HepG2 (cell line): ENCODE data around the gene LGALS8. TPM values are rescaled to one million over a fixed set of nuclear protein-coding genes. Genes with fewer than 3 reads are reported as not detected.

ENCODE experiments used
- ATAC-seq: fragments of 200-7000 bp; cut with Tn5 transposase; 3 replicates; pipeline ENCODE4 v1.9.1; 2020; ENCODE audit warnings: mild to moderate bottlenecking, moderate library complexity
- BruUV-seq: library from RNA; stranded (reverse); fragments of 400-500 nt; replicated peaks from 2 replicates; lab custom pipeline; 2021; lab: Mats Ljungman, UMichigan
- CTCF ChIA-PET: fragments of 300-600 bp; formaldehyde crosslinking; extraction: SDS; loops from one replicate; lab custom pipeline; 2021; ENCODE audit warnings: low total read pairs, inconsistent platforms, low intra/inter-chr PET ratio; lab: Yijun Ruan, JAX
- POLR2A ChIA-PET: fragments of 350-600 bp; sonication (Branson Sonifier 250); formaldehyde crosslinking; loops from one replicate; lab custom pipeline; 2020; ENCODE audit warnings: antibody characterized with exemption, inconsistent platforms; lab: Yijun Ruan, JAX
- DNase-seq: peaks from one replicate; pipeline ENCODE4 v3.0.0-alpha.2; 2015; ENCODE audit warnings: low spot score
- FAIRE-seq: peaks from 3 replicates; lab custom pipeline; 2011; peaks lifted over from hg19 to GRCh38; lab: Jason Lieb, UNC
- H2AFZ ChIP-seq: one replicate; pipeline ENCODE4 v1.6.1; 2011; ENCODE audit warnings: low read length, inconsistent platforms
- H3K27ac ChIP-seq: fragments of 300-600 bp; 3 replicates; pipeline ENCODE4 v1.8.0; 2011; ENCODE audit warnings: mixed run types, mild to moderate bottlenecking, mixed read lengths, low read length, inconsistent platforms; ENCODE audit not compliant: insufficient read depth; ENCODE audit errors: extremely low read length
- H3K27me3 ChIP-seq, 2 experiments: fragments of 200-600 bp in 1 of 2; 2 replicates in 1 of 2; 3 replicates in 1 of 2; pipeline versions ENCODE4 v1.6.0 to v1.8.0; 2011; ENCODE audit warnings: low read length in 2 of 2, mild to moderate bottlenecking in 2 of 2, moderate library complexity in 2 of 2, inconsistent platforms in 1 of 2; ENCODE audit not compliant: insufficient read depth in 2 of 2, control insufficient read depth in 1 of 2
- H3K36me3 ChIP-seq, 2 experiments: fragments of 200-600 bp in 1 of 2; replicated peaks in 1 of 2; 2 replicates in 1 of 2; 3 replicates in 1 of 2; pipeline versions ENCODE4 v1.5.1 to v1.8.0; 2011; ENCODE audit warnings: low read length in 2 of 2, inconsistent platforms in 1 of 2; ENCODE audit not compliant: insufficient read depth in 2 of 2, control insufficient read depth in 1 of 2
- H3K4me1 ChIP-seq: 2 replicates; pipeline ENCODE4 v1.5.1; 2012; ENCODE audit warnings: low read length, inconsistent platforms; ENCODE audit not compliant: insufficient read depth
- H3K4me2 ChIP-seq: 2 replicates; pipeline ENCODE4 v1.6.0; 2011; ENCODE audit warnings: low read depth, low read length, inconsistent platforms
- H3K4me3 ChIP-seq, 3 experiments: fragments of 200-600 bp in 1 of 3; sonication (generic), shearing (Covaris generic) in 1 of 3; replicated peaks in 1 of 3; 2 replicates each; pipeline ENCODE4 v1.5.1; 2011 to 2016; ENCODE audit warnings: low read length in 3 of 3, inconsistent platforms in 2 of 3, low read depth in 2 of 3, mild to moderate bottlenecking in 2 of 3, control low read depth in 1 of 3, mixed read lengths in 1 of 3; ENCODE audit not compliant: insufficient read depth in 1 of 3
- H3K79me2 ChIP-seq: one replicate; pipeline ENCODE4 v1.6.1; 2011; ENCODE audit warnings: low read length, inconsistent platforms; ENCODE audit not compliant: insufficient read depth
- H3K9ac ChIP-seq: 2 replicates; pipeline ENCODE4 v1.6.0; 2011; ENCODE audit warnings: mild to moderate bottlenecking, low read depth, low read length, inconsistent platforms; ENCODE audit not compliant: insufficient read depth
- H3K9me3 ChIP-seq: 2 replicates; pipeline ENCODE4 v1.5.1; 2012; ENCODE audit warnings: mild to moderate bottlenecking, low read length
- H4K20me1 ChIP-seq: 2 replicates; pipeline ENCODE4 v1.6.0; 2011; ENCODE audit warnings: inconsistent platforms, mild to moderate bottlenecking, low read length, moderate library complexity; ENCODE audit not compliant: insufficient read depth
- EEA1 ChIP-seq: sonication (generic); formaldehyde crosslinking; IDR thresholded peaks from 2 replicates; pipeline ENCODE4 v1.5.1; 2020; ENCODE audit warnings: mild to moderate bottlenecking, missing genetic modification reagents, borderline replicate concordance
- KDM5B ChIP-seq: sonication (generic); formaldehyde crosslinking; IDR thresholded peaks from 2 replicates; pipeline ENCODE4 v1.4.0; 2020; ENCODE audit warnings: missing genetic modification reagents, mild to moderate bottlenecking, borderline replicate concordance
- MEIS1 ChIP-seq: sonication (generic); formaldehyde crosslinking; IDR thresholded peaks from 2 replicates; pipeline ENCODE4 v1.9.0; 2021; ENCODE audit warnings: mild to moderate bottlenecking, missing genetic modification reagents, moderate library complexity, borderline replicate concordance
- RBM39 ChIP-seq: fragments of 200-400 bp; formaldehyde crosslinking; IDR thresholded peaks from one replicate; pipeline ENCODE4 v1.6.1; 2018; ENCODE audit warnings: antibody characterized with exemption, mild to moderate bottlenecking, low read depth, low read length; ENCODE audit not compliant: poor library complexity, severe bottlenecking
- SATB2 ChIP-seq: sonication (generic); formaldehyde crosslinking; IDR thresholded peaks from 2 replicates; pipeline ENCODE4 v1.5.0; 2020; ENCODE audit warnings: missing genetic modification reagents
- XBP1 ChIP-seq: sonication (generic); formaldehyde crosslinking; IDR thresholded peaks from 2 replicates; pipeline ENCODE4 v1.5.0; 2020; ENCODE audit warnings: missing genetic modification reagents
- ZNF235 ChIP-seq: sonication (generic); formaldehyde crosslinking; IDR thresholded peaks from 2 replicates; pipeline ENCODE4 v1.8.1; 2023; ENCODE audit warnings: mild to moderate bottlenecking, missing genetic modification reagents, borderline replicate concordance
- ZNF333 ChIP-seq: sonication (generic); formaldehyde crosslinking; IDR thresholded peaks from 2 replicates; pipeline ENCODE4 v1.4.0; 2020; ENCODE audit warnings: mild to moderate bottlenecking, missing genetic modification reagents, borderline replicate concordance
- ZNF354B ChIP-seq: sonication (generic); formaldehyde crosslinking; IDR thresholded peaks from 2 replicates; pipeline ENCODE4 v1.8.0; 2022; ENCODE audit warnings: mild to moderate bottlenecking, missing genetic modification reagents
- ZNF367 ChIP-seq: sonication (generic); formaldehyde crosslinking; IDR thresholded peaks from 2 replicates; pipeline ENCODE4 v1.4.0; 2020; ENCODE audit warnings: missing genetic modification reagents, borderline replicate concordance
- ZNF597 ChIP-seq: sonication (generic); formaldehyde crosslinking; IDR thresholded peaks from 2 replicates; pipeline ENCODE4 v1.5.0; 2020; ENCODE audit warnings: missing genetic modification reagents
- ZNF670 ChIP-seq: sonication (generic); formaldehyde crosslinking; IDR thresholded peaks from 2 replicates; pipeline ENCODE4 v1.8.0; 2022; ENCODE audit warnings: mild to moderate bottlenecking, missing genetic modification reagents, borderline replicate concordance
- ZNF740 ChIP-seq: sonication (generic); formaldehyde crosslinking; IDR thresholded peaks from 2 replicates; pipeline ENCODE4 v1.4.0; 2020; ENCODE audit warnings: missing genetic modification reagents
- WGBS: methylation state at CpG from one replicate; pipeline ENCODE4 v1.1.6; 2017; ENCODE audit warnings: low lambda C conversion rate; 5-methylcytosine and 5-hydroxymethylcytosine counted together
- in situ Hi-C: cut with HindIII; loops from 2 replicates; pipeline ENCODE4 v1.10.0; 2017; ENCODE audit warnings: low pct_unique_long_range_greater_than_20kb; ENCODE audit not compliant: extremely low pct_ligation_motif_present
- intact Hi-C: fragments of 100-400 bp; cut with micrococcal nuclease; formaldehyde crosslinking; loops from one replicate; pipeline ENCODE4 v1.10.0; 2022; ENCODE audit not compliant: unreplicated experiment
- polyA plus RNA-seq, 8 experiments: library from polyadenylated mRNA; depleted of rRNA in 3 of 8; stranded (reverse) in 7 of 8; unstranded in 1 of 8; fragments of >200 nt; fragmentation: Illumina TruSeq in 4 of 8; extraction: Trizol in 4 of 8; gene quantifications; 2 replicates each; pipeline versions ENCODE4 v1.2.1 to v1.2.3, GENCODE V29; 2011 to 2016; ENCODE audit warnings: low read depth in 4 of 8, missing spikeins in 1 of 8, mixed read lengths in 1 of 8; ENCODE audit not compliant: insufficient read depth in 1 of 8
- total RNA-seq, 5 experiments: library from RNA; depleted of rRNA; stranded (reverse); fragments of >200 nt; fragmentation: Illumina TruSeq; extraction: Trizol; gene quantifications; 2 replicates each; pipeline ENCODE4 v1.2.3, GENCODE V29; 2016; ENCODE audit warnings: low read depth in 1 of 5
- TF ChIP-seq, protein P1 (sequence below): sonication (generic); formaldehyde crosslinking; IDR thresholded peaks from 2 replicates; pipeline ENCODE4 v1.5.0; 2020; ENCODE audit warnings: mild to moderate bottlenecking, missing genetic modification reagents, borderline replicate concordance

LGALS8 gene
- total and polyA plus RNA-seq, 2 of the 13 experiments (the other 11 are each of a cell fraction or from before 2014, with no cell fraction given) = 29.3 to 185 TPM

GRCh38 chr1:236576004-236576403 is 52.2 kb downstream of the LGALS8 start:
- Histone ChIP-seq H4K20me1 (no peaks in the 10 kb centered on the region; the same call in 1 of the 2 replicates), H3K4me2 (no peak overlapping the region), H3K36me3 (peaks cover 21 to 76% of the 10 kb centered on the region in 2 experiments), H3K27me3 (no peaks in the 10 kb centered on the region), H2AFZ (no peak overlapping the region), H3K79me2 (no peaks in the 10 kb centered on the region), H3K9me3 (no peaks in the 10 kb centered on the region), H3K27ac (no peak overlapping the region), H3K4me3 (no peak overlapping the region), H3K9ac (no peak overlapping the region), H3K4me1 (no peaks in the 10 kb centered on the region)
- POLR2A ChIA-PET = no interaction called here
- DNase-seq = no peak
- TF ChIP-seq ZNF367 (no peak), ZNF597 (no peak), ZNF670 (CRISPR knock-in tag) (no peak), ZNF235 (CRISPR knock-in tag) (no peak), XBP1 (CRISPR knock-in tag) (no peak), MEIS1 (CRISPR knock-in tag) (no peak), KDM5B (CRISPR knock-in tag) (no peak), ZNF354B (CRISPR knock-in tag) (no peak), RBM39 (no peak), SATB2 (CRISPR knock-in tag) (no peak), ZNF333 (CRISPR knock-in tag) (no peak), ZNF740 (no peak), EEA1 (CRISPR knock-in tag) (no peak)
- TF ChIP-seq, protein P1, sequence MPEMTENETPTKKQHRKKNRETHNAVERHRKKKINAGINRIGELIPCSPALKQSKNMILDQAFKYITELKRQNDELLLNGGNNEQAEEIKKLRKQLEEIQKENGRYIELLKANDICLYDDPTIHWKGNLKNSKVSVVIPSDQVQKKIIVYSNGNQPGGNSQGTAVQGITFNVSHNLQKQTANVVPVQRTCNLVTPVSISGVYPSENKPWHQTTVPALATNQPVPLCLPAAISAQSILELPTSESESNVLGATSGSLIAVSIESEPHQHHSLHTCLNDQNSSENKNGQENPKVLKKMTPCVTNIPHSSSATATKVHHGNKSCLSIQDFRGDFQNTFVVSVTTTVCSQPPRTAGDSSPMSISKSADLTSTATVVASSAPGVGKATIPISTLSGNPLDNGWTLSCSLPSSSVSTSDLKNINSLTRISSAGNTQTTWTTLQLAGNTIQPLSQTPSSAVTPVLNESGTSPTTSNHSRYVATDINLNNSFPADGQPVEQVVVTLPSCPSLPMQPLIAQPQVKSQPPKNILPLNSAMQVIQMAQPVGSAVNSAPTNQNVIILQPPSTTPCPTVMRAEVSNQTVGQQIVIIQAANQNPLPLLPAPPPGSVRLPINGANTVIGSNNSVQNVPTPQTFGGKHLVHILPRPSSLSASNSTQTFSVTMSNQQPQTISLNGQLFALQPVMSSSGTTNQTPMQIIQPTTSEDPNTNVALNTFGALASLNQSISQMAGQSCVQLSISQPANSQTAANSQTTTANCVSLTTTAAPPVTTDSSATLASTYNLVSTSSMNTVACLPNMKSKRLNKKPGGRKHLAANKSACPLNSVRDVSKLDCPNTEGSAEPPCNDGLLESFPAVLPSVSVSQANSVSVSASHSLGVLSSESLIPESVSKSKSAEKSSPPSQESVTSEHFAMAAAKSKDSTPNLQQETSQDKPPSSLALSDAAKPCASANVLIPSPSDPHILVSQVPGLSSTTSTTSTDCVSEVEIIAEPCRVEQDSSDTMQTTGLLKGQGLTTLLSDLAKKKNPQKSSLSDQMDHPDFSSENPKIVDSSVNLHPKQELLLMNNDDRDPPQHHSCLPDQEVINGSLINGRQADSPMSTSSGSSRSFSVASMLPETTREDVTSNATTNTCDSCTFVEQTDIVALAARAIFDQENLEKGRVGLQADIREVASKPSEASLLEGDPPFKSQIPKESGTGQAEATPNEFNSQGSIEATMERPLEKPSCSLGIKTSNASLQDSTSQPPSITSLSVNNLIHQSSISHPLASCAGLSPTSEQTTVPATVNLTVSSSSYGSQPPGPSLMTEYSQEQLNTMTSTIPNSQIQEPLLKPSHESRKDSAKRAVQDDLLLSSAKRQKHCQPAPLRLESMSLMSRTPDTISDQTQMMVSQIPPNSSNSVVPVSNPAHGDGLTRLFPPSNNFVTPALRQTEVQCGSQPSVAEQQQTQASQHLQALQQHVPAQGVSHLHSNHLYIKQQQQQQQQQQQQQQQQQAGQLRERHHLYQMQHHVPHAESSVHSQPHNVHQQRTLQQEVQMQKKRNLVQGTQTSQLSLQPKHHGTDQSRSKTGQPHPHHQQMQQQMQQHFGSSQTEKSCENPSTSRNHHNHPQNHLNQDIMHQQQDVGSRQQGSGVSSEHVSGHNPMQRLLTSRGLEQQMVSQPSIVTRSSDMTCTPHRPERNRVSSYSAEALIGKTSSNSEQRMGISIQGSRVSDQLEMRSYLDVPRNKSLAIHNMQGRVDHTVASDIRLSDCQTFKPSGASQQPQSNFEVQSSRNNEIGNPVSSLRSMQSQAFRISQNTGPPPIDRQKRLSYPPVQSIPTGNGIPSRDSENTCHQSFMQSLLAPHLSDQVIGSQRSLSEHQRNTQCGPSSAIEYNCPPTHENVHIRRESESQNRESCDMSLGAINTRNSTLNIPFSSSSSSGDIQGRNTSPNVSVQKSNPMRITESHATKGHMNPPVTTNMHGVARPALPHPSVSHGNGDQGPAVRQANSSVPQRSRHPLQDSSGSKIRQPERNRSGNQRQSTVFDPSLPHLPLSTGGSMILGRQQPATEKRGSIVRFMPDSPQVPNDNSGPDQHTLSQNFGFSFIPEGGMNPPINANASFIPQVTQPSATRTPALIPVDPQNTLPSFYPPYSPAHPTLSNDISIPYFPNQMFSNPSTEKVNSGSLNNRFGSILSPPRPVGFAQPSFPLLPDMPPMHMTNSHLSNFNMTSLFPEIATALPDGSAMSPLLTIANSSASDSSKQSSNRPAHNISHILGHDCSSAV (CRISPR knock-in tag) = no peak
- no TSS peak for BruUV-seq
- intact Hi-C loops = no loop called here
- in situ Hi-C loops = no loop called here
- ATAC-seq = no peak
- FAIRE-seq = no peak
- CTCF ChIA-PET = no interaction called here
- 64% methylated on average over 2 of the region's 2 CpGs for WGBS
